AG09319 (cell line): Measurements from ENCODE around the gene TNFRSF14.
"Not testable (repeated sequence)": the region's sequence is repeated elsewhere in the genome, so short reads cannot be mapped to it uniquely, and the experiment has no call there.

ENCODE experiments used
- DNase-seq: peaks from one replicate; pipeline ENCODE4 v3.0.0-alpha.2; 2010; ENCODE audit warnings: low read depth; ENCODE audit errors: extremely low read depth
- CTCF ChIP-seq: IDR thresholded peaks from 2 replicates; pipeline ENCODE4 v1.5.1; 2011; ENCODE audit warnings: low read depth, mild to moderate bottlenecking, inconsistent platforms, low read length, moderate library complexity

The TNFRSF14 gene

GRCh38 chr1:2570332-2570731, 14.2 kb downstream of the TNFRSF14 start:
- no peak for DNase-seq
- TF ChIP-seq CTCF: no peak

- no peak for TF ChIP-seq CTCF
- no peak for DNase-seq
Observed at GRCh38 chr1:2571348-2571747, 15.2 kb downstream of the TNFRSF14 start.

- TF ChIP-seq CTCF: no peak
- DNase-seq: no peak
Observed at GRCh38 chr1:2573250-2573920, 17.2 kb downstream of the TNFRSF14 start.

GRCh38 chr1:2574350-2574749, 18.2 kb downstream of the TNFRSF14 start:
- DNase-seq: no peak
- TF ChIP-seq CTCF: no peak

- no peak for TF ChIP-seq CTCF
- no peak for DNase-seq
Observed at GRCh38 chr1:2575801-2576663, 19.9 kb downstream of the TNFRSF14 start.

GRCh38 chr1:2577565-2578075, 21.4 kb downstream of the TNFRSF14 start:
- not testable (repeated sequence) for DNase-seq

- no peak for TF ChIP-seq CTCF
- no peak for DNase-seq
Observed at GRCh38 chr1:2578758-2579118, 22.6 kb downstream of the TNFRSF14 start.
